Vagina (tissue), 2 donors: ENCODE data around the gene PI4KA.

Source experiments
- CTCF ChIP-seq, 3 experiments: fragments of 450-650 bp in 2 of 3; fragments of 200-600 bp in 1 of 3; sonication (generic) in 1 of 3; IDR thresholded peaks; one replicate each; pipeline ENCODE4 v1.5.1; 2017 to 2019; ENCODE audit warnings: antibody characterized with exemption in 3 of 3, mild to moderate bottlenecking in 2 of 3, moderate library complexity in 2 of 3
- POLR2A ChIP-seq, 2 donors: fragments of 450-650 bp; IDR thresholded peaks; one replicate each; pipeline ENCODE4 v1.6.1; 2017; ENCODE audit warnings: antibody characterized with exemption in 2 of 2, mild to moderate bottlenecking in 2 of 2, moderate library complexity in 2 of 2
- POLR2AphosphoS5 ChIP-seq, 2 donors: sonication (generic); formaldehyde crosslinking; IDR thresholded peaks; one replicate each; pipeline ENCODE4 v1.9.0; 2017; ENCODE audit warnings: antibody characterized with exemption in 2 of 2, mild to moderate bottlenecking in 2 of 2, low read depth in 1 of 2; ENCODE audit not compliant: insufficient read depth in 1 of 2

- TF ChIP-seq CTCF (IDR thresholded peaks at IDR 0.05) (no peak), POLR2AphosphoS5 (IDR thresholded peaks at IDR 0.05; ENCODE audit: insufficient read depth in 1 of 2, low read depth in 1 of 2) (no peak), POLR2A (IDR thresholded peaks at IDR 0.05) (no peak)
Observed at GRCh38 chr22:20862540-20862939, 3.9 kb upstream of the PI4KA start.
